Activated naive CD8-positive, alpha-beta T cell treated with anti-CD3 and anti-CD28 coated beads, Interleukin-2, amount 10 ng/mL, durations not matched to agents 7 days and 5 days (primary cell): ENCODE data around the gene STK16. TPM values are rescaled to one million over a fixed set of nuclear protein-coding genes. Genes with fewer than 3 reads are reported as not detected.
"Not testable (repeated sequence)": the region's sequence is repeated elsewhere in the genome, so short reads cannot be mapped to it uniquely, and the experiment has no call there.

Experiments
- ATAC-seq: fragments of 150-1000 bp; cut with Tn5 transposase; one replicate; pipeline ENCODE4 v1.10.0; 2021; ENCODE audit warnings: low read depth, moderate library complexity
- POLR2A ChIA-PET: fragments of 350-600 bp; sonication (Branson Sonifier 250); formaldehyde crosslinking; loops from one replicate; lab custom pipeline; 2021; ENCODE audit warnings: antibody characterized with exemption; lab: Charles Lee
- DNase-seq: peaks from one replicate; pipeline ENCODE4 v3.0.0; 2021
- H3K27ac Mint-ChIP-seq: one replicate; pipeline ENCODE4 v1.8.0; 2022; ENCODE audit warnings: mild to moderate bottlenecking, mixed read lengths
- H3K27me3 Mint-ChIP-seq: one replicate; pipeline ENCODE4 v1.8.0; 2022; ENCODE audit warnings: mild to moderate bottlenecking, moderate library complexity, mixed read lengths
- H3K36me3 Mint-ChIP-seq: one replicate; pipeline ENCODE4 v1.8.0; 2021; ENCODE audit warnings: mild to moderate bottlenecking, mixed read lengths
- H3K4me1 Mint-ChIP-seq: one replicate; pipeline ENCODE4 v1.8.0; 2021; ENCODE audit warnings: mixed read lengths
- H3K4me3 Mint-ChIP-seq: one replicate; pipeline ENCODE4 v1.8.0; 2022; ENCODE audit warnings: mild to moderate bottlenecking, moderate library complexity, mixed read lengths
- H3K9me3 Mint-ChIP-seq: one replicate; pipeline ENCODE4 v1.8.0; 2021; ENCODE audit warnings: mixed read lengths
- total RNA-seq, 2 experiments: library from RNA; stranded (reverse); gene quantifications; one replicate each; pipeline ENCODE4 v1.2.3, GENCODE V29; 2021

Gene STK16
- total RNA-seq, 2 experiments from 2014 or later: 34.0 to 36.0 TPM

DNA sequence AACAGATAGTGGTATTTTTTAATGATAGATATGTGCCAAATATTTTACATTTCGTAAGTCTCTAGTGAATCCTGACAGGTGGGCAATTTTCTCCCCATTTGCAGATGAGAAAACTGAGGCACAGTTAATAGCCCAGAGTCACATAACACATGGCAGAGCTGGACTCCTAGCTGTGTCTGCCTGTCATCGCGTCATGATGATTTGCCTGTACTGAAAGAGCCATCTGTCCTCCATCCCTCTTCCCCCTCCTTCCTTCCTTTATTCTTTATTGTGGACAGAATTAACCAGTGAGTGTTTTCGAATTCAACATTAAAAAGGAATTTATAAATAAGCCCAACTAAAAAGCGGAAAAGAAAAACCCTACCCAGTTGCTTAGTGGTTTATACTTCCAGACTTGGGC lies 37.1 kb downstream of the STK16 start:
- Mint-ChIP-seq H3K27me3 (no peaks in the 10 kb centered on the region), H3K4me1 (peaks cover 38% of the 10 kb centered on the region), H3K9me3 (no peaks in the 10 kb centered on the region)

GRCh38 chr2:219282943-219283581 lies 37.8 kb downstream of the STK16 start:
- POLR2A ChIA-PET: no interaction called here
- peaks cover 8% of the 10 kb centered on the region for H3K36me3 Mint-ChIP-seq
- peaks cover 32% of the 10 kb centered on the region for H3K4me1 Mint-ChIP-seq
- no peaks in the 10 kb centered on the region for H3K9me3 Mint-ChIP-seq
- no peaks in the 10 kb centered on the region for H3K27me3 Mint-ChIP-seq
- DNase-seq (no peak), ATAC-seq (no peak)
- no peak overlapping the region for H3K27ac Mint-ChIP-seq
- H3K4me3 Mint-ChIP-seq: no peak overlapping the region

More for the DNA sequence above, 37.1 kb downstream of the STK16 start:
- DNase-seq (no peak), ATAC-seq (no peak)
- peaks cover 8% of the 10 kb centered on the region for H3K36me3 Mint-ChIP-seq
- POLR2A ChIA-PET: no interaction called here
- no peak overlapping the region for H3K4me3 Mint-ChIP-seq
- H3K27ac Mint-ChIP-seq: no peak overlapping the region

GRCh38 chr2:219284501-219285372 lies 39.5 kb downstream of the STK16 start:
- no peak for ATAC-seq
- H3K9me3 Mint-ChIP-seq: no peaks in the 10 kb centered on the region
- H3K4me3 Mint-ChIP-seq: no peak overlapping the region
- H3K27me3 Mint-ChIP-seq: no peaks in the 10 kb centered on the region
- H3K4me1 Mint-ChIP-seq: peaks cover 21% of the 10 kb centered on the region
- POLR2A ChIA-PET: interaction anchor here (1.7 kb wide), 1 partner anchor 10 kb away, joined by 8 read pairs; no protein-coding TSS in a partner anchor
- DNase-seq: no peak
- H3K27ac Mint-ChIP-seq: no peak overlapping the region
- H3K36me3 Mint-ChIP-seq: peaks cover 8% of the 10 kb centered on the region

GRCh38 chr2:219285373-219285735 lies 40.1 kb downstream of the STK16 start:
- H3K36me3 Mint-ChIP-seq: peaks cover 8% of the 10 kb centered on the region
- no peaks in the 10 kb centered on the region for H3K9me3 Mint-ChIP-seq
- no peak overlapping the region for H3K27ac Mint-ChIP-seq
- POLR2A ChIA-PET: interaction anchor here (1.7 kb wide), 1 partner anchor 9 kb away, joined by 8 read pairs; no protein-coding TSS in a partner anchor
- DNase-seq (no peak), ATAC-seq (no peak)
- no peak overlapping the region for H3K4me3 Mint-ChIP-seq
- H3K27me3 Mint-ChIP-seq: no peaks in the 10 kb centered on the region
- peaks cover 15% of the 10 kb centered on the region for H3K4me1 Mint-ChIP-seq

DNA sequence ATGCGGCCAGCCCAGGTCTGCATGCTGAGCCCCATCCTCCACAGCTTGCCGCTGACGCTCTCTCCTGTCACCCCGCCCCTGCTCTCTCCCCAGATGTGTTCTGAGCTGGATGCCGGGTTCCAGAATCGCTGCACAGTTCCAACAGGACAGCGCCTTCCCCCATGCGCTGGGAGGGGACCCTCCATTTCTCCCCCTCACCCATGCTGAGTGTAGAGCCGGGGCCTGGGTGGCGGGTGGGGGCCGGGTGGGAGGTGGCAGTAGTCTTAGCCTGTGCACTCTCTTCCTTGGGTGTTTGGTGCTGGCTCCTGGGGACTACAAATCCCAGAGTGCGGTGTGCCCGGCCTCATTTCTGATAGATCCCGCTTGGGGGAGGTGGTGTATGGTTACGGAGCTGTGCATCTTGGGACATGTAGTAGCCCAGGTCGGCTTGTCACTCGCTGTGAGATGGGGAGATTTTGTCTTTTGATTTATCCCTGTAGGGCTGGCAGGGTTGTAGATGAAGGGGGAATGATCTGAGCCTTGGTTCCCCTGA lies 40.7 kb downstream of the STK16 start:
- POLR2A ChIA-PET: interaction anchor here (1.4 kb wide), 1 partner anchor 9 kb away, joined by 3 read pairs; no protein-coding TSS in a partner anchor
- H3K4me1 Mint-ChIP-seq: peaks cover 9% of the 10 kb centered on the region
- H3K27me3 Mint-ChIP-seq: no peaks in the 10 kb centered on the region
- ATAC-seq (no peak), DNase-seq (no peak)
- H3K36me3 Mint-ChIP-seq: peaks cover 7% of the 10 kb centered on the region
- H3K9me3 Mint-ChIP-seq: no peaks in the 10 kb centered on the region
- no peak overlapping the region for H3K27ac Mint-ChIP-seq
- no peak overlapping the region for H3K4me3 Mint-ChIP-seq

DNA sequence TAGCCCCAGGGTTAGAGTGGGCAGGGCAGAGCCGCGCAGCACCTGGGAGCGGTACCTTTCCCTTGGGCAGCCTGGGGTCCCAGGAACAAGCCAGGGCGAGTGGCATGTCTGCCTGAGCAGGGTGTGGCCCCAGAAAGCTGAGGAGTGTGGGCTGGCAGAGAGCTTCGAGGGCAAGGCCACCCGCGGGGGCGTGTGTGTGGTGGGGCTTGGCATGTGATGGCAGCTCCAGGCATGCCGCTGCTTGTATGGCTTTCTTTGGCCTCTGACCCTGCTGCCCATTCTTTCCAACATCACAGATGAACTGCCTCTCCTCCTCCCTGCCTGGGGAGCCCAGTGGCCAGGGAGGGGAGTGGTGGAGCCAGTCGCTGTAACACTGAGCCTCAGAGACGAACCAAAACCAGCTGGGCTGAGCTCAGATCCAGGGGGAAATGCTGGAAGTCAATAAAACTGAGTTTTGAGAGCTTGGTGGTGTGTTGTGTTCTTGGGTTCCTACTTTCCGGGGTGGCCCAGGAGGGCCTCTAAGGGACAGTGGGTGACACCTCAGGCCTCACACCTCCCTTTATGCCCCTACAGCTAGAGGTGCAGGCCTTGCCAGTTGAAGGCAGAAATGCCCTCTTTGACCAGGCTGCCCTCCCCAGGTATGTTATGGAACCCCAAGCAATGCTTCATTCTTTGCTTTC lies 41.3 kb downstream of the STK16 start:
- Mint-ChIP-seq H3K36me3 (peaks cover 6% of the 10 kb centered on the region), H3K4me3 (no peak overlapping the region), H3K9me3 (no peaks in the 10 kb centered on the region), H3K27ac (no peak overlapping the region), H3K27me3 (no peaks in the 10 kb centered on the region), H3K4me1 (peaks cover 3% of the 10 kb centered on the region)
- POLR2A ChIA-PET: interaction anchor here (1.4 kb wide), 2 partner anchors 8 to 33 kb away, joined by 3 to 5 read pairs; partner anchors contain the start of gene TUBA4A
- no peak for ATAC-seq
- no peak for DNase-seq

DNA sequence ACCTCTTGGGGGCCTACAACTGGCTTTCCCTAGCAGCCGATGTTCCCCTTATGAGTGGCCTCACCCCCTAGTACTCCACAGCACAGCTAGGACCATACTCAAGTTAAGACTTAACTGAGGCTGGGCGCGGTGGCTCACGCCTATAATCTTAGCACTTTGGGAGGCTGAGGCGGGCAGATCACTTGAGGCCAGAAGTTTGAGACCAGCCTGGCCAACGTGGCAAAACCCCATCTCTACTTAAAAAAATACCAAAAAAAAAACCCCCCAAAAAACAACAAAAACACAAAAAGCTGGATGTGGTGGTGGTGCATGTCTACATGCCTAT lies 41.8 kb downstream of the STK16 start:
- ATAC-seq, H3K36me3 Mint-ChIP-seq, H3K27ac Mint-ChIP-seq, DNase-seq, H3K4me1 Mint-ChIP-seq, H3K4me3 Mint-ChIP-seq, H3K9me3 Mint-ChIP-seq, H3K27me3 Mint-ChIP-seq: not testable (repeated sequence)
- POLR2A ChIA-PET: interaction anchor here (1.4 kb wide), 2 partner anchors 8 to 33 kb away, joined by 3 to 5 read pairs; partner anchors contain the start of gene TUBA4A

DNA sequence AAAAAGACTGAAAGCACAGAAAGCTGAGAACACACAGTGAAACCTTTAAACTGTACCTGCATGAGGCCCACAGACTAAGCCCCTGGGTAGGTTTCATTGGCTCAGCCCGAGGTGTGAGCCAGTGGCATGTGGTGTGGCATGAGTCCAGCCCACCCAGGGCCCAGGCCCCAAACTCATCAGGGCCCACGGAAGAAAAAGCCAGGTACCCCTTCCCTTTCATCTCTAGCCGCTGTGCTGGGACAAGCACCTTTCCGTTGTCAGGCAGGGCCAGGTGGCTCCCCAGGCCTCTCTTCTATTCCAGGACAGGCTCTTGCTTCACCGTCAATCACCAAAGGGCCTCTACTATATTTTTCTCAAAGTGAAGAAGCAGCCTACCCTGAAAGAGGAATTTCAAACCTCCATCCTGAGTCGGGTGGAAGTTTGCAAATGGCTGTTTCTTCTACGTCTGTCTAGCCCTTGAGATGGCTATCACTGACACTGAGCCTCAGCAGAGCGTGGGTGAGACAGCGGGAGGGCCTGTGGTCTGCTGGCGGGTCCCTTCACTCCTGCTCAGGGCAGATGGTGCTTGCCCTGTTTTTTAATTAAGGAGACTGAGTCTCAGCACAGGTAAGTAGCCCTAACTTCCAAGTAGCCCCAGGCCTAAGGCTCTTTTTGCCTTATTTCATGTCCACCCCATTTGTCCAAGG lies 42.4 kb downstream of the STK16 start:
- DNase-seq (no peak), ATAC-seq (no peak)
- peaks cover 6% of the 10 kb centered on the region for H3K36me3 Mint-ChIP-seq
- H3K27me3 Mint-ChIP-seq: peaks cover 2% of the 10 kb centered on the region
- H3K27ac Mint-ChIP-seq: no peak overlapping the region
- POLR2A ChIA-PET: interaction anchor here (1.4 kb wide), 1 partner anchor 34 kb away, joined by 5 read pairs; the partner anchor contains the start of gene TUBA4A
- no peak overlapping the region for H3K4me3 Mint-ChIP-seq
- H3K9me3 Mint-ChIP-seq: no peaks in the 10 kb centered on the region
- H3K4me1 Mint-ChIP-seq: peaks cover 1% of the 10 kb centered on the region

- H3K4me1 Mint-ChIP-seq: peaks cover 4% of the 10 kb centered on the region
- ATAC-seq (no peak), DNase-seq (no peak)
- POLR2A ChIA-PET: no interaction called here
- H3K36me3 Mint-ChIP-seq: peaks cover 1% of the 10 kb centered on the region
- no peak overlapping the region for H3K27ac Mint-ChIP-seq
- H3K9me3 Mint-ChIP-seq: no peaks in the 10 kb centered on the region
- H3K27me3 Mint-ChIP-seq: peaks cover 3% of the 10 kb centered on the region
- H3K4me3 Mint-ChIP-seq: no peak overlapping the region
Measured at GRCh38 chr2:219289195-219289536, 43.9 kb downstream of the STK16 start.

GRCh38 chr2:219289537-219290361 lies 44.5 kb downstream of the STK16 start:
- Mint-ChIP-seq H3K4me3 (no peak overlapping the region), H3K27ac (no peak overlapping the region), H3K4me1 (peaks cover 8% of the 10 kb centered on the region), H3K9me3 (no peaks in the 10 kb centered on the region), H3K27me3 (peaks cover 3% of the 10 kb centered on the region), H3K36me3 (peaks cover 1% of the 10 kb centered on the region)
- ATAC-seq (no peak), DNase-seq (no peak)
- POLR2A ChIA-PET: no interaction called here

DNA sequence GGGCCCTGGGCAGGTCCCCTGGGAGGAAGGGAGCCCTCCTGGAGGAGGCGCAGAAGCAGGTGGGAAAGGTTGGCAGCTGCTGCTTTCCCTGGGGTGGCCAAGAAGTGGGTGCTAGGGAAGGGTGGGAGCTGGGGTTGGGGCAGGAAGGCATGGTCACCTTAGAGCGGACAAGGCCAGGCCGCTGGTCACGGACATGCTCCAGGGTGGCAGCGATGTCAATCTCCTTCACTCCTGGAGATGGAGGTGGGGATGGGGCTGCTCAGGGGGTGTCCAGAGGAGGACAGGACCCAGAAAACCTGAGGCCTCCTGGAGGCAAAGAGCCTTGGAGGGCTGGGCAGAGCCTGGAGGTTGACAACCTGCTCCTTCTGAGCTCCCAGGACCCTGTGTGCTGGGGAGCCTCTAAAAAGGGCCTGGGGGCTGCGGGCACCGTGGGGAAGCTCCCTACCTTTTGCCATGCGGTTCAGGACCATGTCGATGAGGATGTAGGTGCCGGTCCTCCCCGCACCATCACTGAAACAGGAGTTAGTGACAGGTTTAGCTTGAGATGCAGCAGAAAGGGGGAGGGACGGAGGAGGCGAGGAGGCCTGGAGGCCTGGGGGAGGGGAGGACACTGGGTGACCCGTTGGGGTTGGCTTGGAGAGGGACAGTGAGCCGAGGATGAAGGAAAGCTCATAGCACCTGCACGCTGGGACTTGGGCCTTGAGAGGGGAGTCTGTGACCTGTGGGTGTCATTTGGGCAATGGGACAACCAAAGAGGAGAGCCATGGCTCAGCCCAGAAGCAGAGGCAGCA lies 45.3 kb downstream of the STK16 start:
- H3K27me3 Mint-ChIP-seq: peaks cover 6% of the 10 kb centered on the region
- POLR2A ChIA-PET: no interaction called here
- H3K4me1 Mint-ChIP-seq: peaks cover 12% of the 10 kb centered on the region
- DNase-seq (no peak), ATAC-seq (no peak)
- no peak overlapping the region for H3K4me3 Mint-ChIP-seq
- H3K36me3 Mint-ChIP-seq: no peaks in the 10 kb centered on the region
- no peaks in the 10 kb centered on the region for H3K9me3 Mint-ChIP-seq
- H3K27ac Mint-ChIP-seq: no peak overlapping the region
